ENCODE results near the gene PLLP.

PLLP gene

DNA sequence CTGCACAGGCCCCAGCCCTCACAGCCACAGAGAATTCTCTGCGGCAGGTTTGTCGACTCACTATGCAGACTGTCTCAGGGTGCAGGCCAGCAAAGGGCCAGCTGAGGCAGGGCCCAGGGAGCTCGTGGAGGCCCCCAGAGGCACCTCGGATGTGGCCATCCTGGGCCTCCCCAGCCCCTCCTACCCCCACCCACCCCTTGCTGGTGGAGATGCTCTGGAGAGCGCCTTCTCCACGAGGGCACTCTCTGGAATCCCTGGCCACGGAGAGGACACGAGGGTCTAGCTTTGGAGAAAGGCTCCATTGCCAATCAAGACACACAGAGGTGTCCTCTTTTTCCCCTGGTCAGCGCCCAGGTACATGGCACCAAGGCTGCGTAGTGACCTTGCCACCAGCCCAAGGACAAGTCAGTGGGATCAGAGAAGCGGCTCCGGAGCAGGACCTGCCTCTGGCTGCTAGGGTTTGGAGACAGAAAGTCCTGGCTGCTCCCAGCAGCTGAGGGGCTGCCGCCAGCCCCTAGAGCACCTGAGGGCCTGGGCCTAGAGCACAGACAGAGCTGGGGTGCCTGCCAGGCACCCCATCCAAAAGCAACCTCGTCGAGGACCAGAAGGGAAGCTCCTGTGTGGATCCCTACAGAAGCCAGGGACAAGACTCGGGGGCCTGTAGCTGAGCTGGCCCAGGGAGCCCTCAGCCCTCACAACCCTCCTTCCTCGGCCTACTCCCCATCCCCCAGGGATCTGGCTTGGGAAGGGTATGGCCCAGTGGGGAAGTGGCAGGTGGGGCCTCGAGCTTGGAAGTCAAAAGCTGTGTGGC lies 20.7 kb downstream of the PLLP start:
- no peaks in the 10 kb centered on the region for H3K36me3 ChIP-seq
- H3K27me3 ChIP-seq = no peaks in the 10 kb centered on the region
- H4K20me1 ChIP-seq = no peaks in the 10 kb centered on the region
- H3K4me3 ChIP-seq = no peak overlapping the region
- no peak overlapping the region for H3K27ac ChIP-seq
- H3K4me2 ChIP-seq = peak overlapping the region in 5 of 11 experiments; percentile 10 to 40 (median 27); a peak in 6 of 22 replicates
- H3K9ac ChIP-seq = peak overlapping the region in 1 of 11 experiments; percentile 16; a peak in 1 of 22 replicates
- TF ChIP-seq Cebpa-rat (IDR thresholded peaks at IDR 0.05) = no peak
- H3K9me3 ChIP-seq (replicated peaks in 1 of 11) = no peaks in the 10 kb centered on the region
- peaks cover 27 to 50% (median 37%) of the 10 kb centered on the region in 10 experiments for H3K4me1 ChIP-seq

GRCh38 chr16:57262841-57263540 lies 21.5 kb downstream of the PLLP start:
- Histone ChIP-seq H3K9ac (no peak overlapping the region), H3K36me3 (no peaks in the 10 kb centered on the region), H3K27ac (no peak overlapping the region), H3K4me2 (no peak overlapping the region), H3K9me3 (replicated peaks in 1 of 11) (no peaks in the 10 kb centered on the region), H3K4me3 (no peak overlapping the region), H3K4me1 (peaks cover 27 to 49% (median 37%) of the 10 kb centered on the region in 10 experiments), H3K27me3 (no peaks in the 10 kb centered on the region), H4K20me1 (no peaks in the 10 kb centered on the region)
- TF ChIP-seq Cebpa-rat (IDR thresholded peaks at IDR 0.05) = no peak

GRCh38 chr16:57261806-57262205 lies 22.7 kb downstream of the PLLP start:
- Histone ChIP-seq H3K4me1 (peaks cover 25 to 42% (median 31%) of the 10 kb centered on the region in 10 experiments), H3K36me3 (no peaks in the 10 kb centered on the region), H3K4me3 (no peak overlapping the region), H3K27me3 (no peaks in the 10 kb centered on the region), H3K9me3 (replicated peaks in 1 of 11) (no peaks in the 10 kb centered on the region), H3K27ac (no peak overlapping the region), H3K9ac (no peak overlapping the region), H3K4me2 (no peak overlapping the region), H4K20me1 (no peaks in the 10 kb centered on the region)
- no peak for TF ChIP-seq Cebpa-rat (IDR thresholded peaks at IDR 0.05)

DNA sequence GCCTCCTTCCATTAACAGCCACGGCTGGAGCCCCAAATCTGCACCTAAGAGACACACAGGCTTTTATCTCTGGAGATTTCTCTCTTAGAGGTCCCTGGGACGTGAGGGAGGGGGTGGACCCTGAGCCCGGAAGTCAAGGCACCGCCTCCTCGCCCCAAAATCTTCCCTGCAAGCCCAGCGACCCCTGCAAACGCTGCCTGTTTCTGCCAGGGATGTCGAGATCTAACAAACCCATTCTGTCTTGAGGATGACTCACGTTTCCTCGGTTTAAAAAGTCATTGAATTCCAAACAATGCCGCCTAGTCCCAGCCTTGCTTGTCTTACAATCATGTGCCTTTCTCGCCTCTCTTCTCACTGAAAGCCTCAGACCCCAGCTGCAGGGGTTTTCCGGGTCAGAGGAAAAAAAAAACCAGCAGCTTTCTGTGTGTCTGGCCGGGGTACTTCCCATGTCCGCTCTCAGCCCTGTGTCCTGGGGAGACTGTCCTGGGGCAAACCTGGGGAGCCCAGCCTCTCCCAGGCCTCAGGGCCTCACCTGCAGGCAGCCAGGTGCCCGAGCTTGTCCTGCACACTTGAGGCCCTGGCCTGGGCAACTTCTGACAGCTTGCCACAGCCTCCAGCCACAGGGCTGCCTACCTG lies 24.1 kb downstream of the PLLP start:
- Histone ChIP-seq H3K4me3 (peak overlapping the region in 4 of 10 experiments; percentile 9 to 44 (median 15); a peak in 2 of 20 replicates), H3K27ac (peak overlapping the region in 9 of 11 experiments; percentile 32 to 70 (median 56); a peak in 17 of 22 replicates), H4K20me1 (no peaks in the 10 kb centered on the region; a peak in 1 of 22 replicates), H3K27me3 (no peaks in the 10 kb centered on the region), H3K36me3 (peaks cover 0 to 12% (median 0%) of the 10 kb centered on the region in 11 experiments; a peak in 4 of 22 replicates), H3K9ac (peak overlapping the region; percentile 19 to 62 (median 51); a peak in 18 of 22 replicates), H3K4me2 (peak overlapping the region; percentile 63 to 97 (median 83)), H3K4me1 (peaks cover 18 to 31% (median 24%) of the 10 kb centered on the region in 10 experiments), H3K9me3 (replicated peaks in 1 of 11) (no peaks in the 10 kb centered on the region)
- no peak for TF ChIP-seq Cebpa-rat (IDR thresholded peaks at IDR 0.05)

GRCh38 chr16:57258910-57259475 lies 25.5 kb downstream of the PLLP start:
- Histone ChIP-seq H3K27me3 (no peaks in the 10 kb centered on the region), H3K4me1 (peaks cover 15 to 24% (median 21%) of the 10 kb centered on the region in 10 experiments), H3K9ac (no peak overlapping the region), H3K36me3 (peaks cover 0 to 22% (median 7%) of the 10 kb centered on the region in 11 experiments; a peak in 13 of 22 replicates), H3K9me3 (replicated peaks in 1 of 11) (no peaks in the 10 kb centered on the region), H3K4me3 (no peak overlapping the region), H3K27ac (no peak overlapping the region), H4K20me1 (no peaks in the 10 kb centered on the region; a peak in 1 of 22 replicates), H3K4me2 (peak overlapping the region in 9 of 11 experiments; percentile 0 to 97 (median 83); a peak in 12 of 22 replicates)
- TF ChIP-seq Cebpa-rat (IDR thresholded peaks at IDR 0.05) = no peak

DNA sequence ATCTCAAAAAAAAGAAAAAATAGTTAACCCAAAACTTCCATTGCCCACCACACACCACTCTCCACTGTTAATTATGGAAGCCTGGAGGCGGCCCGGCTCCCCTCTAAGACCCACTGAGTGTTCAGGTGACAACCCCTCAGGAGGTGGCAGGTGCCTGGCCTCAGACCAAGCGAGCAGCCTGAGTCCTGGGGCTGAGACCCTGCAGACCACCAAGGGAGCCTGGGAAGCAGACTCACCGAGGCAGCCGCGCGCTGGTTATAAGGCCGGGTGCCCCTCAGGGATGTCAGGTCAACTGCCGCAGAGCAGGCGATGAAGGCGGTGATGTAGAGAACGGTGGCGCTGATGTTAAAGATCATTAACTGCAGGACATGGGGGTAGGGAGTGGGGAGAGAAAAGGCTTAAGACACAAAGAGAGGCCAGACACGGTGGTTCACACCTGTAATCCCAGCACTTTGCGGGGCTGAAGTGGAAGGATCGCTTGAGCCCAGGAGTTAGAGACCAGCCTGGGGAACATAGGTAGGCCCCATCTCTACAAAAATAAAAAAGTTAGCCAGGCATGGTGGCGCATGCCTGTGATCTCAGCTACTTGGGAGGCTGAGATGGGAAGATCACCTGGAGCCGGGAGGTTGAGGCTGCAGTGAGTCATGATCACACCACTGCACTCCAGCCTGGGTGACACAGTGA lies 26.1 kb downstream of the PLLP start:
- H3K9me3 ChIP-seq (replicated peaks in 1 of 11) = no peaks in the 10 kb centered on the region
- peak overlapping the region in 2 of 11 experiments; percentile 69 to 83; a peak in 1 of 22 replicates for H3K4me2 ChIP-seq
- TF ChIP-seq Cebpa-rat (IDR thresholded peaks at IDR 0.05) = no peak
- no peak overlapping the region for H3K9ac ChIP-seq
- H3K27ac ChIP-seq = no peak overlapping the region
- peaks cover 13 to 23% (median 20%) of the 10 kb centered on the region in 10 experiments for H3K4me1 ChIP-seq
- no peak overlapping the region for H3K4me3 ChIP-seq
- no peaks in the 10 kb centered on the region; a peak in 1 of 22 replicates for H4K20me1 ChIP-seq
- peaks cover 6 to 29% (median 12%) of the 10 kb centered on the region in 11 experiments; a peak in 17 of 22 replicates for H3K36me3 ChIP-seq
- H3K27me3 ChIP-seq = no peaks in the 10 kb centered on the region

- Histone ChIP-seq H3K4me2 (no peak overlapping the region), H3K27ac (no peak overlapping the region), H3K36me3 (peaks cover 13 to 37% (median 20%) of the 10 kb centered on the region in 11 experiments), H3K4me3 (no peak overlapping the region), H3K9ac (no peak overlapping the region), H4K20me1 (no peaks in the 10 kb centered on the region; a peak in 1 of 22 replicates), H3K9me3 (replicated peaks in 1 of 11) (peaks cover 0 to 7% (median 3%) of the 10 kb centered on the region in 11 experiments; a peak in 18 of 22 replicates), H3K27me3 (no peaks in the 10 kb centered on the region), H3K4me1 (peaks cover 13 to 23% (median 20%) of the 10 kb centered on the region in 10 experiments)
- no peak for TF ChIP-seq Cebpa-rat (IDR thresholded peaks at IDR 0.05)
These were observed 26.9 kb downstream of the PLLP start for GRCh38 chr16:57257455-57258070.
